Left renal pelvis (tissue), 4 donors: ENCODE measurements around the gene OPA1. TPM values are rescaled to one million over a fixed set of nuclear protein-coding genes. Genes with fewer than 3 reads are reported as not detected.

Experiments used
- DNase-seq, 4 donors: peaks; one replicate each; pipeline ENCODE4 v3.0.0-alpha.2; 2013; ENCODE audit warnings: low read depth in 4 of 4, low spot score in 3 of 4
- polyA plus RNA-seq, 4 donors: library from polyadenylated mRNA; unstranded; fragments of 120-200 nt; gene quantifications; one replicate each; pipeline ENCODE4 v1.2.1, GENCODE V29; 2013; ENCODE audit not compliant: insufficient read length in 4 of 4

OPA1 gene
- polyA plus RNA-seq, 4 donors, result 53.6 to 92.8 (median 70.8) TPM

GRCh38 chr3:193731656-193732055 is 138.6 kb downstream of the OPA1 start:
- no peak for DNase-seq

DNA sequence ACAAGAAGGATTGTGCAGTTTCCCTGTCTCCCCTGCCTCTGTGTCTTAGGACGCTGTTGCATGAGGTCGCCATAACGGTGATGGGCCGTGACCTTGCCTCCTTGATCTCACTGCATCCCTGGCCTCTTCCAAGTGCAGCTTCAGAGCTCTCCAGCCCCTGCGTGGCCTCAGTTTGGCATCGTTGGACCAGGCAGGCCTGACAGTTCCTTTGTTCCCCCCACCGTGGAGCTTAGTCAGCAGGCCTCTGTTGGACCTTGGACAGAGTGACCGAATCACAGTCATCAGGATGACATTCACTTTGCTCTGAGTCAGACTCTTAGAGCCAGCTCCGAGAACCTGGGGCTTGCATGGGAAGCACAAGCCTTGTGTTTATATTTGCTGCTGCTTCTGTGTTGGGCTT is 139.4 kb downstream of the OPA1 start:
- DNase-seq, result no peak

DNA sequence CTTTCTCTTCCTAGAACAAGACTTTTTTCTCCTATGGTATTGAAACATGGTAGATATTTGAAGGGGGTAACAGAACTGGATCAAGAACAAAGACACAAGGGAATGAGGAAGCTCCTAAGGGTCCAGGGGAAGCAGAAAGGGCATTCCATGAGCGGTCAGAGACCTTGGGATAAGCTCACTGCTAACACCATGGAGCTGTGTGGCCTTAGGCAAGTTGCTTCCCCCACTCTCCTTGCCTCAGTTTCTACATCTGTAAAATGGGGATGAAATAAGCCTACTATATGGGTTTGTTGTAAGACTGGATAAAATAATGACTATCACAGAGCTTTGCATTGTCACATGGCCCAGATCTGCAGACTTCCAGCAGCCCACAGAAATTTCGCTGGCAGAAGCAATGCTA is 139.8 kb downstream of the OPA1 start:
- DNase-seq, result no peak

DNA sequence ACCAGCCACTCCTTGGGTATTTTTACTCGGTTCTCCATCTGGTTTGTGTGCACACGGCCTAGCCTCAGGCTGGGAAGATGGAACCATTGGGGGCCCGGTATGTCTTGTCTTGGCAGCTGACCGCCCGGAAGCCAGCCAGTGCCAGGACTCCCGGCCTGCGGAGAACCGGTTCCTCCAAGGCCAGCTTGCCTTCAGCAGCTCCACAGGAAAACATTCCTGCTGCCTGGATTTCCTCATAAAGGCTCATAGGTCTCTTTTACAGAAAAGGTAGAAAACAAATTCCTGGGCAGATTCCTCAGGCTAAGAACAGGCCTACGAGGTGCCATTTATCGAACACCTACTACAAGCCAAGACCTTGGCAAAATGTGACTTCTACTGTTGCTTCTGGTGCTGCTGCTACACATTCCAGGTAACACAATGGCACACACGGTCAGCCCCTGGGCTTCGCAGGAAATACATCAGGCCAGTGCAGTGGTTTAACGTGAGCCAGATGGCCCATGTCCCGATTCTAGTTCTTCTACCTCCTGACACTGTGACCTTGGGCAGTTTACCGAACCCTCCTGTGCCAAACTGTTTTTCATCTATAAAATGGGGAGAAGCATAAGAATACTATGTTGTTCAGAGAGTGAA is 141.8 kb downstream of the OPA1 start:
- DNase-seq, result no peak

DNA sequence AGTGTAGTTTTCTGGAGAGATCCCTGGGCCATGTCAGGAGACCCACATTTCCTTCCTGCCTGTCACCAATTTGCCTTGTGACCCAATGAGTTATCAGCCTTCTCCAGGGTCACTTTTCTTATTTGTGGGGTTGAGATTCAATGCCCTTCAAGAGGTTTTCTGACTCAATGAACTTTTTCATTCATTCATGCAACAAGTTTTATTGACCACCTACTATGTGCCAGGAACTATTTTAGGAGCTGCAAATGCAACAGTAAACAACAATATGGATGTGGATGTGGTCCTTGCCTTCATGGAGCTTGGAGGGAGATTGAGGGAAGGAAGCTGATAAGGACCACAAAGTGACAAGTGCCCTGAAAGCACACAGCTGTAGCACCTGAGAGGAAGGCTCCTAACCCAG is 142.8 kb downstream of the OPA1 start:
- DNase-seq, result no peak

DNA sequence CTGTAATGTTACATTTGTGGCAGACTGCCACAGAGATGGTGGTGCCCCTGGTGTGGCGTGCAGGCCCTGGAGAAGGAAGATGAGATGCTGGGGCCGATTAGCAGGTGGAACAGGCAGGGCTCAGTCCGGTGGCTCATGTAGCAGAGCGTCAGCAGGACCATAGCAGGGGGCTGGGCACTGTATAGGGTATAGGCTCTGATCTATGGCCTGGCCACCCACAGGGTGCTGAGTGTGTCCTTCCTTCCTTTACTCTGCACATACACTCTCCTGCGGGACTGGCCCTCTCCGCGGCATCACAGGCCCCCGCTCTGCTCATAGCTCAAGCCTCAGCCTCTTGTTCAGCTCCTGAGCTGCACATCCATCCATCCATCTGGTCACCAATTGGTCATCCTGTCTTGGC is 143.6 kb downstream of the OPA1 start:
- no peak for DNase-seq

- no peak for DNase-seq
Observed at GRCh38 chr3:193737191-193737751, 144.3 kb downstream of the OPA1 start.

DNA sequence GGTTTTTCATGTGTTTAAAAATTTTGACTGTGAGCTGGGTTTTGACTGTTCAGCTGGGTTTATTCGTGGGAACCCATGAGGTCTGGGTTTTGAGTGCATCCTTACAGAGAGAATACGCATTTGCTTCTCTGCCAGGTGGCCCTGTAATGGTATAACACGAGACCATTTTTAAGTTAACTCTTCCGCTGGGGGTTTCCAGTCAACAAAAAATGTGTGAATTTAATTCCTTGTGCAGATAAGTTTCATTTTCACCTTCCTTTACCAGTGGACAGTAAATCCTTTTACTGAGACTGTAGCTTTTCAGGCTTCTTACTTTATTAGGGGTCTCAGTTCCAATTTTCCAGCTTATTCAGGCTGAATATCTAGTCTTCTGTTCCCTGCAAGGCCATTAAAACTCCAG is 149.6 kb downstream of the OPA1 start:
- DNase-seq, result no peak

DNA sequence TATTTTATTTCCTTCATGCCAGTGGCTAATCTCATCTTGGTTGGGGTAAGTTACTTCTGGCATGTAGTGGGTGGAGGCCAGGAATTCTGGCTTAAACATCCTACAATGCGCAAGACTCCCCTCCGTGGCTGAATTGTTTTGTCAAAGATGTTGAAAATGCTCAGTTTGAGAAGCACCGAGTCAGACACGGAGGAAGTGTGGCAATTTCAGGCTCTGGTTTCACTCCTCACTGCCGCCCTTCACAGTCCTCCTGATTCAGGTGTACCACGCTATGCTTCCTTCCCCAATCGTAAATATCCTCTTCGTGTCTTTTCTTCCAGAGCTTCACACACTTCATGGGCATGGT is 150.7 kb downstream of the OPA1 start:
- DNase-seq, result no peak

DNA sequence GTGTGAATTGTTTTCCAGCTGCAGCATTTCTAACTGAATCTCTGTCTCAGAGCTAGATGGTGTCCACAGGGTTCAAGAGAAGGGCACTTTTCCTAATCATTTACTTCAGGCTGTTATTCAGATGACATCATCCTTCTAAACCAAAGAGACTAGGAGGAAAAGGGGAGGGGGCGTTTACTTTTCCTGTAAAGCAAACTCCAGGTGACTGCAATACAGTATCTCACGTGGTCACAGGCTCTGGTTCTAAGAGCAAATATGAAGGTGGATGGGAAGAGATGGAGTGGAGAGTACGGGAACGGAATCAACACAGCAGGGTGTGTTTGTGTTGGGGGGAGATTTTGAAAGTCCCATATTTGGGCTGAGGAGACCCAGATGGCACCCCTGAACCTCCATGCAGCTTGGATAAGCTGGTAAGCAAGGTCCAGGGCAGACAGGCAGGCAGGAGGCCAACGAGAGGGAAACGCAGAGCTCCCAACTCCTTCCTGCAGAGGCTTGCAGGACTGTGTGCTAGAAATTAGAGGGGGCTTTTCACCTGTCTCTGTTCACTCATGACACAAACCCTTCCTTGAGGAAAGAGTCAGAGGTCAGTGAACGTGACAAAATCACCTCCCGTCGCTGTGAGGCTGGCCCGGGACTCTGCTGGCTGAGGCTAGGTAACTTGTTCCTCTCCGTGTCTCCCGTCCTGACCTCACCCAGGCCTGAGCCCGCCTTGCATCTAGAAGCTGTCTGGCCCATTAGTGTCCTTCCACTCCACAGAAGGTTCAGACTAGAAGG is 151.2 kb downstream of the OPA1 start:
- peak; percentile 46 to 70 (median 56) for DNase-seq

DNA sequence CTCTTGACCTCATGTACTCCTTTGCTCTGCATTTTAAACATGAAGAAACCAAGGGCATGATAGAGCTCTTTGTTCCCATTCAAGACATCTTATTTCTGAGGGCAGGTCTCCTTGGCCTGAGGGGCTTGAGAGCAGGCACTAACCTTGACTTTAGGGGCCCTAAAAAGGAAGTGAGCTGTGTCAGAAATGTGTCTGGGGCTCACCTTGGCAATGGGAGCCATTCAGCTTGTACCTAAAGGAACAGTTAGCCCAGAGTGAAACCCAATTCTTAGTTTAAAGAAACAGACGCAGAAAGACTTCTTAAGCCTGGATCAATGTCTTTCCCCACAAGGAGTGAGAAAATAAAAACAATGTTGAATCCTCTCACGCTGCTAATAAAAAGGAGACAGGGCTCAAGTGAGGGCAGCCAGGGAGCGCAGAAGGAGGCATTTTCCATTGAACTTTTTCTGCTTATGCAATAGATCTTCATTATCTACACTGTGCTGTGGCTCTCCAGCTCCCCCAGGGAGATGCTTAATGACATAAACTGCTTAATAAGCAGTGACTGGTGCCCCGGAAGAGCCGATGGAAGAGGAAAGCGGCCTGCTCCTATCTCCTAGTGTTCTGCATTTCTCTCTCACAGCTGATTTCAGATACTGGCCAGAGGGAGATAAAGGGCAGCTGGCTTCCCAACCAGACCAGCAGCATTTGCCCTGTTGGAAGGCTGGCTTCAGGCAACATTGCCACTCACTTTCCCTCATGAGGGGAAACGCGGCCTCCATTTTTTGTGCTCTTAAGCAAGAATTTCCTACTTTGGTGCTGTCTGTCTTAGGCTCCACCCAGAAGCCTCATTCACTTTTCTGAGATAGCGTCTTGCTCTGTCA is 152.0 kb downstream of the OPA1 start:
- no peak for DNase-seq

- no peak for DNase-seq
Observed at GRCh38 chr3:193746832-193747231, 153.8 kb downstream of the OPA1 start.

Other genes with a start within 250 kb of the OPA1 start
- gene ATP13A5, start 214.5 kb upstream of the OPA1 start, polyA plus RNA-seq, result under 1 TPM in 2 of 4 donors, not detected in 2; 0.11 to 0.38 TPM
- 1 to 10 TPM in 3 of 4 donors, under 1 TPM in 1; 0.41 to 2.2 (median 1.3) TPM for gene ATP13A4, start 38.3 kb upstream of the OPA1 start, polyA plus RNA-seq